HepG2 (cell line): ENCODE data around the gene RETREG2. TPM values are rescaled to one million over a fixed set of nuclear protein-coding genes. Genes with fewer than 3 reads are reported as not detected.
A peak's percentile ranks its signal among the peaks of the same experiment; 100 is the strongest.

ENCODE experiments used
- ATAC-seq: fragments of 200-7000 bp; cut with Tn5 transposase; 3 replicates; pipeline ENCODE4 v1.9.1; 2020; ENCODE audit warnings: mild to moderate bottlenecking, moderate library complexity
- BruUV-seq: library from RNA; stranded (reverse); fragments of 400-500 nt; replicated peaks from 2 replicates; lab custom pipeline; 2021; lab: Mats Ljungman, UMichigan
- CTCF ChIA-PET: fragments of 300-600 bp; formaldehyde crosslinking; extraction: SDS; loops from one replicate; lab custom pipeline; 2021; ENCODE audit warnings: low total read pairs, inconsistent platforms, low intra/inter-chr PET ratio; lab: Yijun Ruan, JAX
- POLR2A ChIA-PET: fragments of 350-600 bp; sonication (Branson Sonifier 250); formaldehyde crosslinking; loops from one replicate; lab custom pipeline; 2020; ENCODE audit warnings: antibody characterized with exemption, inconsistent platforms; lab: Yijun Ruan, JAX
- DNase-seq: peaks from one replicate; pipeline ENCODE4 v3.0.0-alpha.2; 2015; ENCODE audit warnings: low spot score
- FAIRE-seq: peaks from 3 replicates; lab custom pipeline; 2011; peaks lifted over from hg19 to GRCh38; lab: Jason Lieb, UNC
- H2AFZ ChIP-seq: one replicate; pipeline ENCODE4 v1.6.1; 2011; ENCODE audit warnings: low read length, inconsistent platforms
- H3K27ac ChIP-seq: fragments of 300-600 bp; 3 replicates; pipeline ENCODE4 v1.8.0; 2011; ENCODE audit warnings: mixed run types, mild to moderate bottlenecking, mixed read lengths, low read length, inconsistent platforms; ENCODE audit not compliant: insufficient read depth; ENCODE audit errors: extremely low read length
- H3K27me3 ChIP-seq, 2 experiments: fragments of 200-600 bp in 1 of 2; 2 replicates in 1 of 2; 3 replicates in 1 of 2; pipeline versions ENCODE4 v1.6.0 to v1.8.0; 2011; ENCODE audit warnings: low read length in 2 of 2, mild to moderate bottlenecking in 2 of 2, moderate library complexity in 2 of 2, inconsistent platforms in 1 of 2; ENCODE audit not compliant: insufficient read depth in 2 of 2, control insufficient read depth in 1 of 2
- H3K36me3 ChIP-seq, 2 experiments: fragments of 200-600 bp in 1 of 2; replicated peaks in 1 of 2; 2 replicates in 1 of 2; 3 replicates in 1 of 2; pipeline versions ENCODE4 v1.5.1 to v1.8.0; 2011; ENCODE audit warnings: low read length in 2 of 2, inconsistent platforms in 1 of 2; ENCODE audit not compliant: insufficient read depth in 2 of 2, control insufficient read depth in 1 of 2
- H3K4me1 ChIP-seq: 2 replicates; pipeline ENCODE4 v1.5.1; 2012; ENCODE audit warnings: low read length, inconsistent platforms; ENCODE audit not compliant: insufficient read depth
- H3K4me2 ChIP-seq: 2 replicates; pipeline ENCODE4 v1.6.0; 2011; ENCODE audit warnings: low read depth, low read length, inconsistent platforms
- H3K4me3 ChIP-seq, 3 experiments: fragments of 200-600 bp in 1 of 3; sonication (generic), shearing (Covaris generic) in 1 of 3; replicated peaks in 1 of 3; 2 replicates each; pipeline ENCODE4 v1.5.1; 2011 to 2016; ENCODE audit warnings: low read length in 3 of 3, inconsistent platforms in 2 of 3, low read depth in 2 of 3, mild to moderate bottlenecking in 2 of 3, control low read depth in 1 of 3, mixed read lengths in 1 of 3; ENCODE audit not compliant: insufficient read depth in 1 of 3
- H3K79me2 ChIP-seq: one replicate; pipeline ENCODE4 v1.6.1; 2011; ENCODE audit warnings: low read length, inconsistent platforms; ENCODE audit not compliant: insufficient read depth
- H3K9ac ChIP-seq: 2 replicates; pipeline ENCODE4 v1.6.0; 2011; ENCODE audit warnings: mild to moderate bottlenecking, low read depth, low read length, inconsistent platforms; ENCODE audit not compliant: insufficient read depth
- H3K9me3 ChIP-seq: 2 replicates; pipeline ENCODE4 v1.5.1; 2012; ENCODE audit warnings: mild to moderate bottlenecking, low read length
- H4K20me1 ChIP-seq: 2 replicates; pipeline ENCODE4 v1.6.0; 2011; ENCODE audit warnings: inconsistent platforms, mild to moderate bottlenecking, low read length, moderate library complexity; ENCODE audit not compliant: insufficient read depth
- KDM1A ChIP-seq: IDR thresholded peaks from 2 replicates; pipeline ENCODE4 v1.6.1; 2016; ENCODE audit warnings: missing compliant biosample characterization
- RBFOX2 ChIP-seq: fragments of 200-400 bp; formaldehyde crosslinking; IDR thresholded peaks from 2 replicates; pipeline ENCODE4 v1.6.1; 2017; ENCODE audit warnings: low read depth, mild to moderate bottlenecking, low read length
- ZNF761 ChIP-seq: sonication (generic); formaldehyde crosslinking; conservative IDR thresholded peaks from 2 replicates; pipeline ENCODE4 v1.4.0; 2020; ENCODE audit warnings: mild to moderate bottlenecking, missing genetic modification reagents
- WGBS: methylation state at CpG from one replicate; pipeline ENCODE4 v1.1.6; 2017; ENCODE audit warnings: low lambda C conversion rate; 5-methylcytosine and 5-hydroxymethylcytosine counted together
- in situ Hi-C: cut with HindIII; loops from 2 replicates; pipeline ENCODE4 v1.10.0; 2017; ENCODE audit warnings: low pct_unique_long_range_greater_than_20kb; ENCODE audit not compliant: extremely low pct_ligation_motif_present
- intact Hi-C: fragments of 100-400 bp; cut with micrococcal nuclease; formaldehyde crosslinking; loops from one replicate; pipeline ENCODE4 v1.10.0; 2022; ENCODE audit not compliant: unreplicated experiment
- polyA plus RNA-seq, 8 experiments: library from polyadenylated mRNA; depleted of rRNA in 3 of 8; stranded (reverse) in 7 of 8; unstranded in 1 of 8; fragments of >200 nt; fragmentation: Illumina TruSeq in 4 of 8; extraction: Trizol in 4 of 8; gene quantifications; 2 replicates each; pipeline versions ENCODE4 v1.2.1 to v1.2.3, GENCODE V29; 2011 to 2016; ENCODE audit warnings: low read depth in 4 of 8, missing spikeins in 1 of 8, mixed read lengths in 1 of 8; ENCODE audit not compliant: insufficient read depth in 1 of 8
- total RNA-seq, 5 experiments: library from RNA; depleted of rRNA; stranded (reverse); fragments of >200 nt; fragmentation: Illumina TruSeq; extraction: Trizol; gene quantifications; 2 replicates each; pipeline ENCODE4 v1.2.3, GENCODE V29; 2016; ENCODE audit warnings: low read depth in 1 of 5

The RETREG2 gene
- total and polyA plus RNA-seq, 2 of the 13 experiments (the other 11 are each of a cell fraction or from before 2014, with no cell fraction given): 86.0 to 134 TPM

DNA sequence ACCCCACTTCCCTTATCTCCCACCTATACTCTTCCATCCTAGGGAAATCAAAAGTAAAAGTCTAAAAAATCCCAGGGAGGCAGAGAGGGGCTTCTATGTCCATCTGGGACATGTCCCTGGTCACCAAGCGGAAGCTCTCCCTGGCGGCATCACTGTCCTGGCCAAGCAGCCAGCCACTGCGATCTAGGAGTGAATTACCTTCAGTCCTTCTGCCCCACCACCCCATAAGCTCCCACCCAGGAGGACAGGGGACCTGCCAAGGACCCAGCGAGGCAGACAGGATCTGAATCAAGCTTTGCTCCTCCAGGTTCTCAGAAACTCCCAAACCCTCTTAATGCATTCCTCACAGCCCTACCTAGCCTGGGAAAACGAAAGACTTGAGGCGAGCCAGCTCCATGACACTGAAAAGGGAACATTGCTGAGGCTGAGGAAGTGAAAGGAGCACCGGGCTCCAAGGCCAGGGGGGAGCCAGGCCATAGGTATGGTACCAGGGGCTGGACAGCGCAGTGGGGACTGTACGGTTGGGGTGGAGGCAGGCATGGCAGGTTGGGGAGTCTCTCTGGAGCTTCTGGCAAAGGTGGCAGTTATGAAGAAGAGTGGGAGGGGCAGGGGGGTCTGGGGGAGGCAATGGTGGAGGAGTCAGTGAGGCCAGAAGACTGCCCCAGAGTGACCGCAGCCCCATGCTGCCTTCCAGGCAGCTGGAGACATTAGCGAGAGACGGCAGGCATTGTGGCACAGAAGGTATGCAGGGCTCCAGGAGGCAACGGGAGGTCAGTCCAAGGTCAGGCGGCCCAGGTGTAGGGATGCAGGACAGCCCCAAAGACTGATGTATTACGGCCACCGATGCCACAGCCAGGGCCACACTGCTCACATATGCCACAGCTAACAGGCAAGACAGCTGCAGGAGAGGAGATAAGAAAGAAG, 5.6 kb upstream of the RETREG2 start:
- peaks cover 7 to 23% of the 10 kb centered on the region in 2 experiments for H3K36me3 ChIP-seq
- ChIA-PET CTCF (interaction anchor here (1.8 to 2.4 kb wide), 3 partner anchors 36 to 126 kb away, joined by 8 to 17 read pairs (median 11); no protein-coding TSS in a partner anchor), POLR2A (interaction anchor here (1.2 to 10.4 kb wide), 5 partner anchors 9 to 57 kb away, joined by 3 to 227 read pairs (median 5); partner anchors contain the start of genes ANKZF1, ATG9A and ZFAND2B)
- DNase-seq (no peak), FAIRE-seq (no peak), ATAC-seq (no peak)
- H2AFZ ChIP-seq: no peak overlapping the region
- WGBS: 92% methylated on average over 16 of the region's 16 CpGs
- H3K4me1 ChIP-seq: peaks cover 38% of the 10 kb centered on the region
- H4K20me1 ChIP-seq: no peaks in the 10 kb centered on the region
- no peak overlapping the region for H3K9ac ChIP-seq
- peak; percentile 46 for TF ChIP-seq RBFOX2
- no peak for TF ChIP-seq ZNF761
- H3K9me3 ChIP-seq: no peaks in the 10 kb centered on the region
- no TSS peak for BruUV-seq
- no peak overlapping the region for H3K4me2 ChIP-seq
- intact Hi-C loops: no loop called here
- H3K4me3 ChIP-seq: no peak overlapping the region
- peaks cover 8% of the 10 kb centered on the region for H3K79me2 ChIP-seq
- H3K27ac ChIP-seq: no peak overlapping the region
- in situ Hi-C loops: loop anchor here (5.0 kb wide), 2 partner anchors 35 to 125 kb away; partner anchors contain the start of gene ZFAND2B
- peaks cover 0 to 2% of the 10 kb centered on the region in 2 experiments; a peak in 1 of 5 replicates for H3K27me3 ChIP-seq

DNA sequence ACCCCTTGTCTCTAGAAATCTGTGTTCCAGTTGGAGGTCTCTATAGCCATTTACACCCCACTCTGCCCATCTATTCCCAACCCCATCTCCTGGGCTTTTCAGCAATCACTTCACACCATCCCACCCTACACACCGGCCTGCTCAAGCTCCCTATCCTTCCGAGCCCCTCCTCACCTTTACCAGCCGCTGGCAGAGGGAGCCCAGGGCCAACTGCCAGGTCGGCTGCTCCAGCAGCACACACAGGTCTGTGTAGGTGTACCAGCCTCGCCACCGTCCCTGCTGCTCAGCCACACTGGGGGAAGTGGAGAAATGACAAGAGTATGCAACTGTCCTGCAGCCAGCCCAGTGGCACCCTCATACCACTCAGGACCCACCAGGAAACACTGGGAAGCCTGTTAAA, 4.9 kb upstream of the RETREG2 start:
- no peak for DNase-seq
- 98% methylated on average over 6 of the region's 6 CpGs for WGBS
- no peak overlapping the region for H2AFZ ChIP-seq
- no peak for ATAC-seq
- H3K9me3 ChIP-seq: no peaks in the 10 kb centered on the region
- no peak overlapping the region for H3K9ac ChIP-seq
- H3K4me3 ChIP-seq: no peak overlapping the region
- H3K27ac ChIP-seq: no peak overlapping the region
- no peaks in the 10 kb centered on the region for H4K20me1 ChIP-seq
- TF ChIP-seq KDM1A (CRISPR knock-in tag): no peak
- peak; percentile 40; the same call in 1 of the 2 replicates for TF ChIP-seq RBFOX2
- H3K27me3 ChIP-seq: no peaks in the 10 kb centered on the region
- BruUV-seq: no TSS peak
- H3K36me3 ChIP-seq: peaks cover 7 to 23% of the 10 kb centered on the region in 2 experiments
- H3K79me2 ChIP-seq: peaks cover 8% of the 10 kb centered on the region
- H3K4me1 ChIP-seq: peaks cover 40% of the 10 kb centered on the region
- intact Hi-C loops: no loop called here
- no peak for FAIRE-seq
- in situ Hi-C loops: loop anchor here (5.0 kb wide), 2 partner anchors 34 to 124 kb away; partner anchors contain the start of gene ZFAND2B
- CTCF ChIA-PET: interaction anchor here (2.4 kb wide), 1 partner anchor 38 kb away, joined by 17 read pairs; no protein-coding TSS in a partner anchor
- H3K4me2 ChIP-seq: no peak overlapping the region
- POLR2A ChIA-PET: interaction anchor here (1.1 to 10.4 kb wide), 3 partner anchors 20 to 76 kb away, joined by 3 to 227 read pairs (median 4); partner anchors contain the start of gene ZFAND2B
